IMR-90 (cell line): ENCODE results near the gene NRP1. TPM values are rescaled to one million over a fixed set of nuclear protein-coding genes. Genes with fewer than 3 reads are reported as not detected.

Experiments used
- ATAC-seq: fragments of 200-7000 bp; cut with Tn5 transposase; 2 replicates; pipeline ENCODE4 v1.9.1; 2020; ENCODE audit warnings: low read depth, mild to moderate bottlenecking, moderate library complexity
- BruUV-seq: library from RNA; stranded (reverse); fragments of 400-500 nt; replicated peaks from 2 replicates; lab custom pipeline; 2021; lab: Mats Ljungman, UMichigan
- CTCF ChIA-PET: fragments of 300-600 bp; formaldehyde crosslinking; extraction: SDS; loops from one replicate; lab custom pipeline; 2021; ENCODE audit warnings: antibody characterized with exemption; lab: Yijun Ruan, JAX
- POLR2A ChIA-PET: fragments of 300-600 bp; sonication (Branson Sonifier 250); formaldehyde crosslinking; loops from one replicate; lab custom pipeline; 2022; ENCODE audit warnings: antibody characterized with exemption; ENCODE audit not compliant: unreplicated experiment; lab: Charles Lee
- DNase-seq: peaks from one replicate; pipeline ENCODE4 v3.0.0; 2013
- H2AFZ ChIP-seq: replicated peaks from 2 replicates; pipeline ENCODE3; 2013; ENCODE audit warnings: low read length, mild to moderate bottlenecking; ENCODE audit not compliant: poor library complexity
- H2AK5ac ChIP-seq: 2 replicates; pipeline ENCODE4 v1.6.1; 2013; ENCODE audit warnings: low read depth, low read length, inconsistent platforms
- H2AK9ac ChIP-seq: replicated peaks from 2 replicates; pipeline ENCODE3; 2013; ENCODE audit warnings: mild to moderate bottlenecking, low read depth, low read length, moderate library complexity; ENCODE audit not compliant: poor library complexity
- H2BK120ac ChIP-seq: 2 replicates; pipeline ENCODE4 v1.6.1; 2013; ENCODE audit warnings: low read depth, low read length, inconsistent platforms
- H2BK15ac ChIP-seq: 3 replicates; pipeline ENCODE4 v1.6.1; 2013; ENCODE audit warnings: low read depth, low read length, inconsistent platforms
- H2BK20ac ChIP-seq: 2 replicates; pipeline ENCODE4 v1.6.1; 2013; ENCODE audit warnings: low read depth, mild to moderate bottlenecking, inconsistent platforms, low read length, moderate library complexity
- H2BK5ac ChIP-seq: 2 replicates; pipeline ENCODE4 v1.6.1; 2013; ENCODE audit warnings: mild to moderate bottlenecking, low read depth, low read length, inconsistent platforms; ENCODE audit not compliant: poor library complexity, severe bottlenecking
- H3K14ac ChIP-seq: replicated peaks from 2 replicates; pipeline ENCODE4 v1.6.1; 2013; ENCODE audit warnings: low read depth, low read length, inconsistent platforms
- H3K18ac ChIP-seq: 2 replicates; pipeline ENCODE4 v1.6.1; 2013; ENCODE audit warnings: low read depth, low read length, control low read depth
- H3K23ac ChIP-seq: 2 replicates; pipeline ENCODE4 v1.6.1; 2013; ENCODE audit warnings: low read depth, low read length, inconsistent platforms
- H3K27ac ChIP-seq: 2 replicates; pipeline ENCODE4 v1.5.1; 2013; ENCODE audit warnings: mild to moderate bottlenecking, control low read depth, low read length; ENCODE audit not compliant: insufficient read depth
- H3K27me3 ChIP-seq: 2 replicates; pipeline ENCODE4 v1.6.1; 2013; ENCODE audit warnings: low read length; ENCODE audit not compliant: control insufficient read depth, insufficient read depth
- H3K36me3 ChIP-seq: 2 replicates; pipeline ENCODE4 v1.6.1; 2013; ENCODE audit warnings: low read length, mixed read lengths; ENCODE audit not compliant: control insufficient read depth, insufficient read depth
- H3K4ac ChIP-seq: 2 replicates; pipeline ENCODE4 v1.6.1; 2013; ENCODE audit warnings: low read depth, low read length, inconsistent platforms
- H3K4me1 ChIP-seq: 2 replicates; pipeline ENCODE4 v1.6.1; 2013; ENCODE audit warnings: low read length, mixed read lengths; ENCODE audit not compliant: control insufficient read depth, insufficient read depth
- H3K4me2 ChIP-seq: 2 replicates; pipeline ENCODE4 v1.6.1; 2013; ENCODE audit warnings: low read depth, mild to moderate bottlenecking, control low read depth, low read length, moderate library complexity
- H3K4me3 ChIP-seq: 2 replicates; pipeline ENCODE4 v1.5.1; 2013; ENCODE audit warnings: low read depth, mild to moderate bottlenecking, control low read depth, low read length, moderate library complexity; ENCODE audit not compliant: insufficient read depth
- H3K56ac ChIP-seq: 2 replicates; pipeline ENCODE4 v1.6.1; 2013; ENCODE audit warnings: low read length, inconsistent platforms; ENCODE audit not compliant: insufficient read depth; ENCODE audit errors: extremely low read depth
- H3K79me1 ChIP-seq, 2 experiments: 2 replicates each; pipeline ENCODE4 v1.6.1; 2013; ENCODE audit warnings: low read length in 2 of 2, inconsistent platforms in 1 of 2, low read depth in 1 of 2
- H3K9ac ChIP-seq: 2 replicates; pipeline ENCODE4 v1.6.1; 2013; ENCODE audit warnings: low read depth, low read length, control low read depth
- H3K9me1 ChIP-seq: 2 replicates; pipeline ENCODE4 v1.6.1; 2013; ENCODE audit warnings: low read length, inconsistent platforms; ENCODE audit not compliant: insufficient read depth
- H3K9me3 ChIP-seq: 2 replicates; pipeline ENCODE4 v1.6.1; 2013; ENCODE audit warnings: low read length; ENCODE audit not compliant: control insufficient read depth, insufficient read depth
- H4K20me1 ChIP-seq: 2 replicates; pipeline ENCODE4 v1.6.1; 2013; ENCODE audit warnings: low read length, inconsistent platforms; ENCODE audit not compliant: insufficient read depth
- H4K5ac ChIP-seq: 2 replicates; pipeline ENCODE4 v1.6.1; 2013; ENCODE audit warnings: mild to moderate bottlenecking, low read depth, low read length, control low read depth
- H4K8ac ChIP-seq, 2 experiments: 2 replicates each; pipeline ENCODE4 v1.6.1; 2013; ENCODE audit warnings: low read depth in 2 of 2, low read length in 2 of 2, control low read depth in 1 of 2, inconsistent platforms in 1 of 2
- H4K91ac ChIP-seq: 2 replicates; pipeline ENCODE4 v1.6.1; 2013; ENCODE audit warnings: low read depth, low read length, inconsistent platforms; ENCODE audit not compliant: insufficient read depth
- BHLHE40 ChIP-seq: fragments of 150-350 bp; IDR thresholded peaks from 2 replicates; pipeline ENCODE4 v1.6.1; 2016; ENCODE audit warnings: mild to moderate bottlenecking, low read depth, low read length
- CEBPB ChIP-seq: IDR thresholded peaks from 2 replicates; pipeline ENCODE4 v1.6.1; 2012; ENCODE audit warnings: low read depth, low read length, improper control_type of control experiment
- CHD1 ChIP-seq: IDR thresholded peaks from 2 replicates; pipeline ENCODE4 v1.6.1; 2012; ENCODE audit warnings: low read depth, low read length, improper control_type of control experiment
- CTCF ChIP-seq: conservative IDR thresholded peaks from 2 replicates; pipeline ENCODE4 v1.5.1; 2012; ENCODE audit warnings: mild to moderate bottlenecking, low read depth, low read length, improper control_type of control experiment
- ELK1 ChIP-seq: fragments of 150-350 bp; IDR thresholded peaks from 2 replicates; pipeline ENCODE4 v1.6.1; 2016; ENCODE audit warnings: low read depth, mild to moderate bottlenecking, low read length, moderate library complexity, borderline replicate concordance
- FOS ChIP-seq: fragments of 150-350 bp; IDR thresholded peaks from 2 replicates; pipeline ENCODE4 v1.6.1; 2016; ENCODE audit warnings: low read depth, low read length
- MAFK ChIP-seq: IDR thresholded peaks from 2 replicates; pipeline ENCODE4 v1.6.1; 2012; ENCODE audit warnings: low read depth, low read length, improper control_type of control experiment
- MAZ ChIP-seq: IDR thresholded peaks from 2 replicates; pipeline ENCODE4 v1.6.1; 2012; ENCODE audit warnings: low read depth, mild to moderate bottlenecking, low read length, improper control_type of control experiment, moderate library complexity, borderline replicate concordance
- MXI1 ChIP-seq: IDR thresholded peaks from 2 replicates; pipeline ENCODE4 v1.6.1; 2012; ENCODE audit warnings: low read depth, mild to moderate bottlenecking, low read length, moderate library complexity, borderline replicate concordance
- NFE2L2 ChIP-seq: fragments of 150-350 bp; IDR thresholded peaks from 2 replicates; pipeline ENCODE4 v1.6.1; 2016; ENCODE audit warnings: low read depth, mild to moderate bottlenecking, low read length
- POLR2A ChIP-seq: IDR thresholded peaks from 2 replicates; pipeline ENCODE4 v1.6.1; 2012; ENCODE audit warnings: mild to moderate bottlenecking, low read depth, low read length
- RAD21 ChIP-seq: IDR thresholded peaks from 2 replicates; pipeline ENCODE4 v1.6.1; 2012; ENCODE audit warnings: low read length, improper control_type of control experiment
- RCOR1 ChIP-seq: IDR thresholded peaks from 2 replicates; pipeline ENCODE4 v1.6.1; 2012; ENCODE audit warnings: mild to moderate bottlenecking, low read length, improper control_type of control experiment; ENCODE audit not compliant: insufficient replicate concordance
- RFX5 ChIP-seq: IDR thresholded peaks from 2 replicates; pipeline ENCODE4 v1.8.0; 2012; ENCODE audit warnings: low read depth, mild to moderate bottlenecking, low read length, moderate library complexity
- SMC3 ChIP-seq: fragments of 150-350 bp; IDR thresholded peaks from 2 replicates; pipeline ENCODE4 v1.6.1; 2016; ENCODE audit warnings: low read depth, mild to moderate bottlenecking, antibody characterized with exemption, low read length, moderate library complexity
- USF2 ChIP-seq: fragments of 150-350 bp; IDR thresholded peaks from 2 replicates; pipeline ENCODE4 v1.6.1; 2017; ENCODE audit warnings: mild to moderate bottlenecking, antibody characterized with exemption, low read length, low read depth
- WGBS, 2 experiments: methylation state at CpG; one replicate each; pipeline versions ENCODE4 v1.1.5 to v1.1.7; 2013; ENCODE audit warnings: missing lambda C conversion rate in 2 of 2; ENCODE audit not compliant: insufficient read length in 1 of 2; ENCODE audit errors: extremely low coverage in 2 of 2; 5-methylcytosine and 5-hydroxymethylcytosine counted together
- dilution Hi-C: fragments of 300-500 bp; cut with HindIII; formaldehyde crosslinking; loops from one replicate; pipeline ENCODE4 v1.14.3; 2018; ENCODE audit warnings: low sequenced_read_pairs; ENCODE audit not compliant: unreplicated experiment
- in situ Hi-C: fragments of 300-500 bp; cut with MboI; formaldehyde crosslinking; loops from 3 replicates; pipeline ENCODE4 v1.14.3; 2019; ENCODE audit warnings: low sequenced_read_pairs, inconsistent platforms, mixed read lengths
- intact Hi-C: fragments of 100-400 bp; cut with micrococcal nuclease; formaldehyde crosslinking; loops from 2 replicates; pipeline ENCODE4 v1.10.0; 2022
- polyA plus RNA-seq, 3 experiments: library from polyadenylated mRNA; depleted of rRNA; stranded (reverse); fragments of >200 nt; gene quantifications; 2 replicates each; pipeline ENCODE4 v1.2.3, GENCODE V29; 2012; ENCODE audit warnings: low replicate concordance in 1 of 3
- total RNA-seq: library from RNA; depleted of rRNA; stranded (reverse); fragments of >200 nt; gene quantifications from 2 replicates; pipeline ENCODE4 v1.2.3, GENCODE V29; 2012

Gene NRP1
- total and polyA plus RNA-seq, 2 of the 4 experiments (the other 2 are of a cell fraction), result 108 to 227 TPM

GRCh38 chr10:33162248-33162575 lies 172.3 kb downstream of the NRP1 start:
- Histone ChIP-seq H3K18ac (no peak overlapping the region), H2BK120ac (no peak overlapping the region), H2BK20ac (no peak overlapping the region), H3K27me3 (no peaks in the 10 kb centered on the region), H3K4me3 (no peak overlapping the region), H3K4me1 (no peaks in the 10 kb centered on the region; the same call in none of the 2 replicates), H3K36me3 (no peaks in the 10 kb centered on the region), H2BK15ac (no peak overlapping the region; the same call in 2 of the 3 replicates), H4K91ac (no peak overlapping the region), H2AK5ac (no peak overlapping the region), H3K27ac (no peak overlapping the region), H4K8ac (no peak overlapping the region), H3K4me2 (no peak overlapping the region), H3K9ac (no peak overlapping the region), H2AFZ (no peak overlapping the region), H3K23ac (no peak overlapping the region), H3K79me1 (no peaks in the 10 kb centered on the region), H2AK9ac (no peak overlapping the region), H3K14ac (no peak overlapping the region), H4K5ac (no peak overlapping the region), H3K9me3 (0 out of 2 replicates have a peak, but pooled peaks cover 2% of the 10 kb centered on the region), H3K56ac (no peak overlapping the region), H3K4ac (no peak overlapping the region), H2BK5ac (no peak overlapping the region), H3K9me1 (0 out of 2 replicates have a peak, but pooled peaks cover 3% of the 10 kb centered on the region), H4K20me1 (no peaks in the 10 kb centered on the region)
- DNase-seq (no peak), ATAC-seq (no peak)
- intact Hi-C loops, result no loop called here
- 89% methylated on average over 3 of the region's 3 CpGs; no CpG with 5 or more reads in 1 of the 2 experiments for WGBS, 2 experiments
- no peak for TF ChIP-seq SMC3
- TF ChIP-seq CEBPB, result no peak
- TF ChIP-seq MXI1, result no peak
- TF ChIP-seq RAD21, result no peak
- TF ChIP-seq CHD1, result no peak
- no peak for TF ChIP-seq POLR2A
- no peak for TF ChIP-seq RFX5
- TF ChIP-seq BHLHE40, result no peak
- no peak for TF ChIP-seq CTCF
- TF ChIP-seq ELK1, result no peak
- TF ChIP-seq NFE2L2, result no peak
- TF ChIP-seq MAZ, result no peak
- TF ChIP-seq MAFK, result no peak
- TF ChIP-seq USF2, result no peak
- TF ChIP-seq RCOR1, result no peak
- TF ChIP-seq FOS, result no peak
- BruUV-seq, result no TSS peak
- POLR2A ChIA-PET, result no interaction called here
- CTCF ChIA-PET, result no interaction called here
- in situ Hi-C loops, result no loop called here
- dilution Hi-C loops, result no loop called here
